GM19328 (cell line): ENCODE results near the gene KPNA2.
"Not testable (repeated sequence)": the region's sequence is repeated elsewhere in the genome, so short reads cannot be mapped to it uniquely, and the experiment has no call there.

Experiments used
- ATAC-seq: cut with Tn5 transposase; IDR thresholded peaks from one replicate; pipeline ENCODE4 v1.9.1; 2021; ENCODE audit warnings: mild to moderate bottlenecking, moderate library complexity; ENCODE audit not compliant: unreplicated experiment

KPNA2 gene

GRCh38 chr17:68035523-68036303 lies at the start of gene KPNA2:
Gene KPNA2, plus strand, starts transcription at chr17:68035735. Its CDS starts 1,398 bp downstream, at chr17:68037133.
- ATAC-seq = peak; percentile 94

GRCh38 chr17:67990909-67991308 lies 44.6 kb upstream of the KPNA2 start:
- ATAC-seq = no peak

GRCh38 chr17:67992548-67993152 lies 42.9 kb upstream of the KPNA2 start:
- no peak for ATAC-seq

- ATAC-seq = peak; percentile 85
Observed at GRCh38 chr17:67993153-67993997, 42.2 kb upstream of the KPNA2 start.

GRCh38 chr17:67993998-67994361 lies 41.6 kb upstream of the KPNA2 start:
- no peak for ATAC-seq

- no peak for ATAC-seq
Observed at GRCh38 chr17:67994817-67995569, 40.5 kb upstream of the KPNA2 start.

GRCh38 chr17:67995570-67996263 lies 39.8 kb upstream of the KPNA2 start:
- no peak for ATAC-seq

GRCh38 chr17:67996301-67997171 lies 39.0 kb upstream of the KPNA2 start, which contains the start of gene C17orf58:
Gene C17orf58, minus strand, starts transcription at chr17:67996469. Its CDS starts 271 bp downstream, at chr17:67996198.
- not testable (repeated sequence) for ATAC-seq

- no peak for ATAC-seq
Observed at GRCh38 chr17:67998466-67998865, 37.1 kb upstream of the KPNA2 start.

GRCh38 chr17:67999291-67999911 lies 36.1 kb upstream of the KPNA2 start:
- no peak for ATAC-seq

GRCh38 chr17:68004201-68004600 lies 31.3 kb upstream of the KPNA2 start:
- ATAC-seq = no peak

- no peak for ATAC-seq
Observed at GRCh38 chr17:68006797-68007196, 28.7 kb upstream of the KPNA2 start.

GRCh38 chr17:68011199-68011665 lies 24.3 kb upstream of the KPNA2 start:
- ATAC-seq = no peak

GRCh38 chr17:68013385-68013784 lies 22.1 kb upstream of the KPNA2 start:
- no peak for ATAC-seq

GRCh38 chr17:68015081-68015723 lies 20.3 kb upstream of the KPNA2 start:
- no peak for ATAC-seq

- no peak for ATAC-seq
Observed at GRCh38 chr17:68016838-68017237, 18.7 kb upstream of the KPNA2 start.

GRCh38 chr17:68018493-68018892 lies 17.0 kb upstream of the KPNA2 start:
- not testable (repeated sequence) for ATAC-seq

GRCh38 chr17:68019336-68019674 lies 16.2 kb upstream of the KPNA2 start:
- no peak for ATAC-seq
